ENCODE measurements around the gene LRR1. TPM values are rescaled to one million over a fixed set of nuclear protein-coding genes. Genes with fewer than 3 reads are reported as not detected.

The LRR1 gene
- 10 to 100 TPM in 2 of 5 donors, 1 to 10 TPM in 2, under 1 TPM in 1; 0.45 to 14.7 (median 7.6) TPM for total RNA-seq
- 1 to 10 TPM; 6.9 to 9.5 (median 7.8) TPM for polyA plus RNA-seq
- long read RNA-seq, donor 1, partial matches to known transcripts, result 0 of 1 reads
- long read RNA-seq, donor 1, other reads (novel, unspliced or antisense), result 0 of 1 reads
- long read RNA-seq, donor 2, partial matches to known transcripts, result 0 of 1 reads
- long read RNA-seq, donor 2, other reads (novel, unspliced or antisense), result 0 of 1 reads
- long read RNA-seq, donor 3, partial matches to known transcripts, result 0 of 2 reads
- long read RNA-seq, donor 3, other reads (novel, unspliced or antisense), result 0 of 2 reads
- long read RNA-seq, donor 4, result 0 reads
- long read RNA-seq, donor 5, partial matches to known transcripts, result 224 of 539 reads
- long read RNA-seq, donor 5, other reads (novel, unspliced or antisense), result 314 of 539 reads
- long read RNA-seq, donor 6, transcript LRR1-201 (4 exons, 1,745 nt), result major isoform, 5 of 77 reads
- long read RNA-seq, donor 6, partial matches to known transcripts, result 46 of 77 reads
- long read RNA-seq, donor 6, other reads (novel, unspliced or antisense), result 22 of 77 reads
- long read RNA-seq, donor 7, partial matches to known transcripts, result 0 of 4 reads
- long read RNA-seq, donor 7, other reads (novel, unspliced or antisense), result 0 of 4 reads
- long read RNA-seq, donor 8, partial matches to known transcripts, result 0 of 5 reads
- long read RNA-seq, donor 8, other reads (novel, unspliced or antisense), result 0 of 5 reads
- long read RNA-seq, donor 9, partial matches to known transcripts, result 0 of 1 reads
- long read RNA-seq, donor 9, other reads (novel, unspliced or antisense), result 0 of 1 reads
- long read RNA-seq, donor 10, partial matches to known transcripts, result 0 of 2 reads
- long read RNA-seq, donor 10, other reads (novel, unspliced or antisense), result 0 of 2 reads

- Histone ChIP-seq H3K4me1 (peaks cover 0 to 43% (median 19%) of the 10 kb centered on the region in 4 donors), H3K36me3 (peaks cover 0 to 11% (median 6%) of the 10 kb centered on the region in 4 donors), H3K27ac (peak within 1 kb of the TSS; percentile 88 to 97 (median 96)), H3K9me3 (no peaks in the 10 kb centered on the region), H3K27me3 (no peaks in the 10 kb centered on the region), H3K4me3 (peak within 1 kb of the TSS; percentile 60 to 94 (median 66))
- DNase-seq, result peak; percentile 88 to 95
- intact Hi-C loops (cut with DNase I; ENCODE audit: low total_unique reads), result no loop called here
- TF ChIP-seq CTCF (IDR thresholded peaks at IDR 0.05) (peak in 1 of 7 experiments; percentile 14), POLR2A (IDR thresholded peaks at IDR 0.05) (no peak), POLR2AphosphoS5 (IDR thresholded peaks at IDR 0.05) (peak; percentile 16 to 67 (median 57)), EP300 (IDR thresholded peaks at IDR 0.05) (no peak)
- WGBS, 5 donors, result 0 to 1% (median 0%) methylated on average over 36 to 77 of the region's 77 CpGs
Observed at GRCh38 chr14:49598485-49599300, at the start of gene LRR1. Gene LRR1, plus strand, starts transcription at chr14:49598940. Its CDS starts 81 bp downstream, at chr14:49599021.

GRCh38 chr14:49549446-49549845 lies 49.3 kb upstream of the LRR1 start:
- TF ChIP-seq CTCF (IDR thresholded peaks at IDR 0.05) (no peak), EP300 (IDR thresholded peaks at IDR 0.05) (no peak), POLR2A (IDR thresholded peaks at IDR 0.05) (no peak), POLR2AphosphoS5 (IDR thresholded peaks at IDR 0.05) (no peak)
- WGBS, 5 donors, result 64 to 81% (median 73%) methylated on average over 1 of the region's 1 CpG

GRCh38 chr14:49549881-49550280 lies 48.9 kb upstream of the LRR1 start:
- Histone ChIP-seq H3K9me3 (no peaks in the 10 kb centered on the region), H3K4me1 (no peaks in the 10 kb centered on the region), H3K4me3 (no peak overlapping the region), H3K27me3 (no peaks in the 10 kb centered on the region), H3K36me3 (no peaks in the 10 kb centered on the region), H3K27ac (no peak overlapping the region)
- intact Hi-C loops (cut with DNase I; ENCODE audit: low total_unique reads), result no loop called here
- TF ChIP-seq CTCF (IDR thresholded peaks at IDR 0.05) (no peak), POLR2A (IDR thresholded peaks at IDR 0.05) (no peak), POLR2AphosphoS5 (IDR thresholded peaks at IDR 0.05) (no peak), EP300 (IDR thresholded peaks at IDR 0.05) (no peak)
- WGBS, 5 donors, result 62 to 69% (median 68%) methylated on average over 4 of the region's 4 CpGs
- DNase-seq, result no peak

More at GRCh38 chr14:49549446-49549845, 49.3 kb upstream of the LRR1 start:
- no peak for DNase-seq
- no peaks in the 10 kb centered on the region for H3K36me3 ChIP-seq
- no peak overlapping the region for H3K4me3 ChIP-seq
- H3K4me1 ChIP-seq, result no peaks in the 10 kb centered on the region
- intact Hi-C loops (cut with DNase I; ENCODE audit: low total_unique reads), result no loop called here
- no peaks in the 10 kb centered on the region for H3K9me3 ChIP-seq
- no peak overlapping the region for H3K27ac ChIP-seq
- H3K27me3 ChIP-seq, result no peaks in the 10 kb centered on the region
